ENCODE results near the gene NSMF.

NSMF gene

DNA sequence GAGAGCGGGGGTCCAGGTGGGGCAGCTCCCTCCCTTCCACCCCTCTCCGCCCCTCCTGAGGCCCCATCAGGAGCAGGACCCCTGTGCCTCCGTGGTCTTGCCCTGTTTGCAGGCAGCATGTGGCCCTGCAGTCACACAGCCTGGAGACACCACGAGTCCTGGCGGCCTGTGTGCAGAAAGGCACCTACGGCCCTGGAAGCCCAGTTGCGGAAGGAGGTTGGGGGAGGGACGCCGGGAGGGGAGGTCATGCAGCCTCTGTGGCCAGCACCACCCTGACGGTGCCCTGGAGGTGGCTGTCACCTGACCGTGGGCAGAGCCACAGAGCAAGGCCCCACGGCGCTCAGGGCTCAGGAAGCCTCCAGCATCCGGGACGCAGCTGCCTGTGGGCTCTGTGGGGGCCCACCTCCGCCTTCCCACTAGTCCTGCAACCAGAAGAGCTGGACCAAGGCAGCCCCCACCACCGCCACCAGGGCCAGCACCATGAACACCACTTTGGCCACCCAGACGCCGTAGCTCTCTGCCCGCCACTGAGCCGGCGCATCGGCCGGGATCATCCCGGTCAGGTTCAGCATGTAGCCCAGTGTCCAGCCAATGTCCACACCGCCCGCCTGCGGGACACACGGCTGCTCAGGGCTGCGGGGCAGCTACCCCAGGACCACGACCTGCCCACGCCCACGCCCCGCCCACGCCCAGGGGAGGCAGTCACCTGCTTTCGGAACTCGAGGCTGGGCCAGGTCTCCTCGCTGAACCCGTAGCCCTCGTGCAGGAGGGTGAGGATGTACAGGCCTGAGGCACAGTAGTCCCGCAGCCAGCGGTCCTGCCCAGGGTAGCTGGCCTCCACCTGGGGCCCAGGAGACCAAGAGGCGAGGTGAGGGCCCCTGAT, 24.4 kb downstream of the NSMF start:
- TF ChIP-seq, protein P1, sequence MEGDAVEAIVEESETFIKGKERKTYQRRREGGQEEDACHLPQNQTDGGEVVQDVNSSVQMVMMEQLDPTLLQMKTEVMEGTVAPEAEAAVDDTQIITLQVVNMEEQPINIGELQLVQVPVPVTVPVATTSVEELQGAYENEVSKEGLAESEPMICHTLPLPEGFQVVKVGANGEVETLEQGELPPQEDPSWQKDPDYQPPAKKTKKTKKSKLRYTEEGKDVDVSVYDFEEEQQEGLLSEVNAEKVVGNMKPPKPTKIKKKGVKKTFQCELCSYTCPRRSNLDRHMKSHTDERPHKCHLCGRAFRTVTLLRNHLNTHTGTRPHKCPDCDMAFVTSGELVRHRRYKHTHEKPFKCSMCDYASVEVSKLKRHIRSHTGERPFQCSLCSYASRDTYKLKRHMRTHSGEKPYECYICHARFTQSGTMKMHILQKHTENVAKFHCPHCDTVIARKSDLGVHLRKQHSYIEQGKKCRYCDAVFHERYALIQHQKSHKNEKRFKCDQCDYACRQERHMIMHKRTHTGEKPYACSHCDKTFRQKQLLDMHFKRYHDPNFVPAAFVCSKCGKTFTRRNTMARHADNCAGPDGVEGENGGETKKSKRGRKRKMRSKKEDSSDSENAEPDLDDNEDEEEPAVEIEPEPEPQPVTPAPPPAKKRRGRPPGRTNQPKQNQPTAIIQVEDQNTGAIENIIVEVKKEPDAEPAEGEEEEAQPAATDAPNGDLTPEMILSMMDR (IDR thresholded peaks at IDR 0.05; ENCODE audit: insufficient read depth, low read depth, low read length, missing control alignments) = no peak
- H3K4me3 ChIP-seq (ENCODE audit: low read depth, low read length) = no peak overlapping the region
- DNase-seq (ENCODE audit: low read depth) = no peak

DNA sequence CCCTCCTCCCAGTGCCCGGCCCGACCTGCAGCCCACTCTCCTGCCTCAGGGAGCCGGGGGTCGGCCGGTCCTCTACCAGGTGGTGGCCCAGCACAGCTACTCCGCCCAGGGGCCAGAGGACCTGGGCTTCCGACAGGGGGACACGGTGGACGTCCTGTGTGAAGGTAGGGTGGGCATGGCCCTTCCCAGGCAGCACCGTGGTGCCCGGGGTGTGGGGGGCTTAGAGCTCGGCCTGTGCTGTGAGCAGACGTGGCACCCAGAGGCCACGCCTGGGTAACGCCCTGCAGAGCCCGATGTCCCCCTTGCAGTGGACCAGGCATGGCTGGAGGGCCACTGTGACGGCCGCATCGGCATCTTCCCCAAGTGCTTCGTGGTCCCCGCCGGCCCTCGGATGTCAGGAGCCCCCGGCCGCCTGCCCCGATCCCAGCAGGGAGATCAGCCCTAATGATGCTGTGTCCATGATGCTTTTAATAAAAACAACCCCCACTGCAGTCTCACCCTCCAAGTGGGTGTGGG, 25.2 kb downstream of the NSMF start:
- no peak overlapping the region for H3K4me3 ChIP-seq (ENCODE audit: low read depth, low read length)

DNA sequence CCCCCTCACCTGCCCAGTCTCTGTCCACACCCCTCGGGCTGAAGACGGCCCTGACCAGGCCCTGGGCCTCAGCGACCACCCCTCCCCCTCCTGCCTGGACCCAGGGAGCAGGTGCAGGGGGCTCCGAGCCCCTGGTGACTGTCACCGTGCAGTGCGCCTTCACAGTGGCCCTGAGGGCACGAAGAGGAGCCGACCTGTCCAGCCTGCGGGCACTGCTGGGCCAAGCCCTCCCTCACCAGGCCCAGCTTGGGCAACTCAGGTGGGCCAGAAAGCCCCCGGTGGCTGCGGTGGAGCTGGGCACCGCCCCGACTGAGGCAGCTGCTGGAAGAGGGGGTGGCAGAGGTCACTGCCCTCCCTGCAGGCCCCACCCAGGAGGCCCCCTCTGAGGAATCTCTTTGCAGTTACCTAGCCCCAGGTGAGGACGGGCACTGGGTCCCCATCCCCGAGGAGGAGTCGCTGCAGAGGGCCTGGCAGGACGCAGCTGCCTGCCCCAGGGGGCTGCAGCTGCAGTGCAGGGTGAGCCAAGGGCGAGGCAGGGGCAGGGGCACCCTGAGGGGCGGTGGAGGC, 25.7 kb downstream of the NSMF start:
- no peak for DNase-seq (ENCODE audit: low read depth)
- TF ChIP-seq, protein P1 (IDR thresholded peaks at IDR 0.05; ENCODE audit: insufficient read depth, low read depth, low read length, missing control alignments) = no peak
- no peak overlapping the region for H3K4me3 ChIP-seq (ENCODE audit: low read depth, low read length)

More for the DNA sequence above, 25.2 kb downstream of the NSMF start:
- TF ChIP-seq, protein P1 (IDR thresholded peaks at IDR 0.05; ENCODE audit: insufficient read depth, low read depth, low read length, missing control alignments) = no peak
- DNase-seq (ENCODE audit: low read depth) = no peak

DNA sequence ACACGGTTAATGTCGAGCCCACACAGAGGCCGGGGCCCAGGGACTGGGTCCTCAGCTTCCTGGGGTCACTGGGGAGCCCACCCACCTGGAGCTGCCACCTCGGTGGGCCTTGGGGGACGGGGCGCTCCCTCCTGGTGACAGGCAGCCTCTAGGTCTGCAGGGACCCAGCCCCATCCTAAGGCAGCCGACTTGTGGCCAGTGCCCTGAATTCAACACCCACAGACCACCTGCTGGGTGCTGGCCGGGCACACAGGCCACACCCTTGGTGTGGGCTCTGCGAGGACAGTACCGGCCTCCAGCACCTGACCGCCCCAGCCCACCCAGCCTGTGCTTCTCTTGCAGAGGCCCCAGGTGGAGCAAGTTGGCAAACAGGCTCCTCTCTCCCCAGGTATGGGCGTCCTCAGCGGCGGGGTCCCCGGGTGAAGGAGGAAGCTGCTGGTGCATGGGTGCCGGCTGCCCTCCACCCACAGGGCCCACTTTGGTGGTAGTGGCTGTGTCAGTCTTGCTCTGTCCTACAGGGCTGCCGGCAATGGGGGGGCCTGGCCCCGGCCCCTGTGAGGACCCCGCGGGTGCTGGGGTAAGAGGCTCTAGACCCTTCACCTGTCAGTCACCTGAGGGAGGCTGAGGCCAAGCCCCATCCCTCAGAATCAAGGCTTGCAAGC, 26.3 kb downstream of the NSMF start:
- TF ChIP-seq, protein P1 (IDR thresholded peaks at IDR 0.05; ENCODE audit: insufficient read depth, low read depth, low read length, missing control alignments) = no peak
- DNase-seq (ENCODE audit: low read depth) = no peak
- no peak overlapping the region for H3K4me3 ChIP-seq (ENCODE audit: low read depth, low read length)

DNA sequence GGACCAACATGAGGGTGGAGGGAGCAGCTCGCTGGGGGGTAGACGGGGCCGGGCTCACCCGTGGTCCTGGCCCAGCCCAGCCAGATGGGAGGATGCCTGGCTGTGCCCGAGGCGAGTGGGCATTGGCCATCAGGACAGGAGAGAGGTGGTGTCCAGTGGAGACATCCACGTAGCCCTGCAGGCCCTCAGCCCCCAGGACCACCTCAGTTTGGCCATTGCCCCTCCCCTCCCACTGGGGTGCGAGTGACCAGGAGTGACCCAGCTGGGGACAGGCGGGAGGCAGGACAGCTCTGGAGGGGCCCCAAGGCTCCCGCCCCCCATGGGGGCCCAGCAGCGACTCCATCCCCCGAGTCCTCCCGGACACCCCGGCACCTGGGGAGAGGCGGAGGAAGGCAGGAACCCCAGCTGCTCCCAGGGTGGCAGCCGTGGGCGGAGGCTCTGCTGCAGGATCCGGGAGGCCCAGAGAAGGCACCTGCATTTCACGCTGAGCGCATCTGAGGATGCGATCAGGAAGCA, 27.7 kb downstream of the NSMF start:
- TF ChIP-seq, protein P1 (IDR thresholded peaks at IDR 0.05; ENCODE audit: insufficient read depth, low read depth, low read length, missing control alignments) = no peak
- H3K4me3 ChIP-seq (ENCODE audit: low read depth, low read length) = no peak overlapping the region
- no peak for DNase-seq (ENCODE audit: low read depth)

DNA sequence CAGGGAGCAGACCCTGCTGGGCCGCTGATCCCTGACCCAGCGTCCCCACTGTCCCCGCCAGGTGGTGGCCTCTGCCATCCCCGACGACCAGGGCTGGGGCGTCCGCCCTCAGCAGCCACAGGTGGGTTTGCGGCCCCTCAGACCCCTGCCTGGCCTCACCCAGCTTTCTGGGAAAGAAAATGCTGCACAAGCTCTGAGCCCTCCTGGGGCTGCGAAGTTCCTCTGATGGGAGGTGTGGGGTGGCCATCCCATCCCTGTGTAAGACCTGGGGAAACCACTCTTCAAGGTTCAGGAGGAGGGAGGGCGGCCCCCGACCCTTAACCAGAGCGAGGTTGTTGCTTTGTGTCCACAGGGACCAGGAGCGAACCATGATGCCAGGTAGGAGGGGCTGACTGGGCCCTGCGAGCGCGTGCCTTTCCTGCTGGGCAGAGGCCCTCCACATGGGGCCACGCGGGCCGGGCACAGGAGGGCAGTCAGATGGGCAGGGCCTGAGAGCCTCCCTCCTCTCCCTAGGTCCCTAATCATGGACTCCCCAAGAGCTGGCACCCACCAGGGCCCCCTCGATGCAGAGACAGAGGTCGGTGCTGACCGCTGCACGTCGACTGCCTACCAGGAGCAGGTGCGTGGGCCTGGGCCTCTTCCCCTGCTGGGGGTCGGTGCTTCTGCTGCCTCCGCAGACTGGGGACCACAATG, 28.3 kb downstream of the NSMF start:
- DNase-seq (ENCODE audit: low read depth) = no peak
- TF ChIP-seq, protein P1 (IDR thresholded peaks at IDR 0.05; ENCODE audit: insufficient read depth, low read depth, low read length, missing control alignments) = no peak
- H3K4me3 ChIP-seq (ENCODE audit: low read depth, low read length) = no peak overlapping the region
